AG09309 (cell line): ENCODE measurements around the gene SNX10.

ENCODE experiments used
- DNase-seq: peaks from one replicate; pipeline ENCODE4 v3.0.0-alpha.2; 2010; ENCODE audit warnings: low read depth
- H3K4me3 ChIP-seq: 2 replicates; pipeline ENCODE4 v1.5.1; 2011; ENCODE audit warnings: mild to moderate bottlenecking, low read depth, low read length, moderate library complexity; ENCODE audit not compliant: control insufficient read depth
- CTCF ChIP-seq: IDR thresholded peaks from 2 replicates; pipeline ENCODE4 v1.5.1; 2011; ENCODE audit warnings: mild to moderate bottlenecking, low read depth, low read length, inconsistent platforms; ENCODE audit not compliant: insufficient read depth, control insufficient read depth; ENCODE audit errors: missing control alignments

SNX10 gene

DNA sequence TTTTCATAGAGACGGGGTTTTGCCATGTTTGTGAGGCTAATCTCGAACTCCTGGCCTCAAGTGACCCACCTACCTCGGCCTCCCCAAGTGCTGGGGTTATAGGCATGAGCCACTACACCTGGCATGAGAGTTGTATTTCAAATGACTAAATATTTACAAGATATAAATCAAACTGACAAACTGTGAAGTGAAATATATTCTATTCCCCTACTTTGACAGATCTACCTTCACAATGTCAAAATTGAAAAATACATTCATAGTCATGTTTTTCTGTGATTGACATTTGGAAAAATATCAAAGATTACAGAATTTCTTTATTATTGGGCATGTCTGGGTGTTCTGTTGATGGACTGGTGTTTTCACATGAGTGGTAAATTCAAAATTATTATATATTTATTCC is 16.4 kb upstream of the SNX10 start:
- DNase-seq, result no peak
- no peak overlapping the region for H3K4me3 ChIP-seq
- TF ChIP-seq CTCF, result no peak

DNA sequence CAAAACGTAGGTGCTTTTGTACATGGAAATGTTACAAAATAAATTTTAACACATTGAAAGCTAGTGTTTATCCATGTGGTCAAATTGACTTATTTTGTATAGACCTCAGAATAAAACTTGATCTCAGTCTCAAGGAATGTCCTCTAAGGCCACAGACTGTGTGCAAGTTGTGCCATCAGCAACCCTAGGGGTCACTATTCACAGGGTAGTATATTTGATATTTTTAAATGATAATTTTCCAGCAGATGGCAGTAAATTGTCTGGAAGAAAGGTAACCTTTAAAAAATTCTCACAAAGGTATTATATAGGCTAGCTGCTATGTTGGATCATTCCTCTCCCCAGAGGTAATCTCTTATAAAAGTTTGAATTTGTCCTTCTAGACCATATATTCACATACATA is 12.9 kb upstream of the SNX10 start:
- peak; percentile 15 for TF ChIP-seq CTCF
- no peak for DNase-seq
- H3K4me3 ChIP-seq, result no peak overlapping the region

DNA sequence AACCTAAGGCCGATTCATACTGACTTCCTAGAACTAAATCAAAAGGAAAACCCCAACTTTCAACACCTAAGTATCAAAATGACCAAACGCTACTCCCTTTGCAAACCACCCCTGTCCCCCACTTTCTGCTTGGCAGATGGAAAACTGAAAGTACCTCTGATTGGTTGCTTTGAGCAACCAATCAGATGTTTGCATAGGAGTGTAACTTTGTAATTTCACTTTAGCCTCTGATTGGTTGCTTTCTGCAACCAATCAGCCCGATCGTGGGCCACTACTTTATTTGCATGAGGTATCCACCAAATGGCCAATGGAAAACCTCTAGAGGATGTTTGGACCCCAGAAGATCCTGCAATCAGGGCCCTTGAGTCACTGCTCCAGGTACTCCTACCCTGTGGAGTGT is 12.3 kb upstream of the SNX10 start:
- H3K4me3 ChIP-seq, result no peak overlapping the region
- no peak for DNase-seq
- no peak for TF ChIP-seq CTCF

DNA sequence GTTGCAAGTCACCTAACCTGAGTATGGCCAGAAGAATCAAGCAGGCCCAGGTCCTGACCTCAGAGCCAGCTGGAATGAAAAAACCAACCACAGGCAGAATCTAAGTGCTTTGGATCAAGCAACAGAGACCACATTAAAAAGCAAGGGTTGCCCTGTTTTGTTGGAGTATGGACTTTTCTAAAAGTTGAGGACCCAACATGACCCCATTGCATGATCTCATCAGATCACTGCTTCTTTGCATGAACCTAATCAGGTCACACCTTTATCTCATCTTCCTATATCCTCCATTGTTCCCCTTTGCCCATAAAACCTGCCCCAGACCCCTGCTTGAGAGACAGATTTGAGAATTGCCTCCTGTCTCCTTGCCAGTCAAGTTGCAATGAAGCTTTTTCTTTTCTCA is 11.6 kb upstream of the SNX10 start:
- no peak overlapping the region for H3K4me3 ChIP-seq
- TF ChIP-seq CTCF, result no peak
- DNase-seq, result no peak

GRCh38 chr7:26280723-26281122 is 10.9 kb upstream of the SNX10 start:
- no peak for DNase-seq
- no peak for TF ChIP-seq CTCF

GRCh38 chr7:26284477-26284876 is 7.2 kb upstream of the SNX10 start:
- no peak overlapping the region for H3K4me3 ChIP-seq
- DNase-seq, result no peak
- no peak for TF ChIP-seq CTCF

More at GRCh38 chr7:26280723-26281122, 10.9 kb upstream of the SNX10 start:
- H3K4me3 ChIP-seq, result no peak overlapping the region

GRCh38 chr7:26284995-26285632 is 6.5 kb upstream of the SNX10 start:
- DNase-seq, result no peak
- H3K4me3 ChIP-seq, result no peak overlapping the region
- peak; percentile 9 for TF ChIP-seq CTCF
